HG02938 (cell line): ENCODE results near the gene GRAMD2B.
A peak's percentile ranks its signal among the peaks of the same experiment; 100 is the strongest.
"Not testable (repeated sequence)": the region's sequence is repeated elsewhere in the genome, so short reads cannot be mapped to it uniquely, and the experiment has no call there.

Source experiments
- ATAC-seq: cut with Tn5 transposase; IDR thresholded peaks from one replicate; pipeline ENCODE4 v1.9.1; 2021; ENCODE audit warnings: mild to moderate bottlenecking, moderate library complexity; ENCODE audit not compliant: unreplicated experiment

GRAMD2B gene

GRCh38 chr5:126422994-126423788, at the start of gene GRAMD2B:
GRAMD2B (plus strand) TSS chr5:126423409; CDS start chr5:126423607, 198 bp downstream.
- ATAC-seq = peak; percentile 85

- no peak for ATAC-seq
These were observed 49.1 kb upstream of the GRAMD2B start for GRCh38 chr5:126374109-126374416.

GRCh38 chr5:126376443-126376842, 46.8 kb upstream of the GRAMD2B start:
- no peak for ATAC-seq

- ATAC-seq = no peak
These were observed 45.8 kb upstream of the GRAMD2B start for GRCh38 chr5:126377424-126377823.

GRCh38 chr5:126380316-126380715, 42.9 kb upstream of the GRAMD2B start:
- not testable (repeated sequence) for ATAC-seq

GRCh38 chr5:126383246-126383645, 40.0 kb upstream of the GRAMD2B start:
- no peak for ATAC-seq

GRCh38 chr5:126383776-126384175, 39.4 kb upstream of the GRAMD2B start:
- ATAC-seq = no peak

GRCh38 chr5:126384985-126385384, 38.2 kb upstream of the GRAMD2B start:
- no peak for ATAC-seq

GRCh38 chr5:126385524-126386502, 37.4 kb upstream of the GRAMD2B start:
- no peak for ATAC-seq

GRCh38 chr5:126389179-126389578, 34.0 kb upstream of the GRAMD2B start:
- ATAC-seq = no peak

GRCh38 chr5:126390051-126390450, 33.2 kb upstream of the GRAMD2B start:
- no peak for ATAC-seq

- ATAC-seq = no peak
These were observed 31.8 kb upstream of the GRAMD2B start for GRCh38 chr5:126391386-126391785.

GRCh38 chr5:126394211-126394788, 28.9 kb upstream of the GRAMD2B start:
- ATAC-seq = no peak

GRCh38 chr5:126395198-126395597, 28.0 kb upstream of the GRAMD2B start:
- ATAC-seq = no peak

- no peak for ATAC-seq
These were observed 27.6 kb upstream of the GRAMD2B start for GRCh38 chr5:126395605-126396004.

- peak; percentile 69 for ATAC-seq
These were observed 26.5 kb upstream of the GRAMD2B start for GRCh38 chr5:126396721-126397120.

GRCh38 chr5:126398791-126399190, 24.4 kb upstream of the GRAMD2B start:
- ATAC-seq = no peak

- ATAC-seq = no peak
These were observed 22.5 kb upstream of the GRAMD2B start for GRCh38 chr5:126400621-126401251.

GRCh38 chr5:126402621-126403555, 20.3 kb upstream of the GRAMD2B start:
- ATAC-seq = no peak

- ATAC-seq = no peak
These were observed 19.3 kb upstream of the GRAMD2B start for GRCh38 chr5:126403876-126404275.
